PC-3 (cell line): ENCODE measurements around the gene RIPOR2. TPM values are rescaled to one million over a fixed set of nuclear protein-coding genes. Genes with fewer than 3 reads are reported as not detected.

Experiments used
- ATAC-seq: fragments of 200-7000 bp; cut with Tn5 transposase; 2 replicates; pipeline ENCODE4 v1.9.1; 2020; ENCODE audit warnings: mild to moderate bottlenecking, moderate library complexity
- BruUV-seq: library from RNA; stranded (reverse); fragments of 400-500 nt; replicated peaks from 2 replicates; lab custom pipeline; 2021; lab: Mats Ljungman, UMichigan
- CTCF ChIA-PET: fragments of 300-600 bp; sonication (Branson Sonifier 250); formaldehyde crosslinking; loops from one replicate; lab custom pipeline; 2022; ENCODE audit warnings: antibody characterized with exemption; lab: Charles Lee
- POLR2A ChIA-PET: fragments of 300-600 bp; sonication (Branson Sonifier 250); formaldehyde crosslinking; loops from one replicate; lab custom pipeline; 2022; ENCODE audit warnings: antibody characterized with exemption; ENCODE audit not compliant: unreplicated experiment; lab: Charles Lee
- DNase-seq: peaks from one replicate; pipeline ENCODE4 v3.0.0-alpha.2; 2015
- H2AFZ ChIP-seq: fragments of 300-600 bp; sonication (generic); 2 replicates; pipeline ENCODE4 v1.6.0; 2016; ENCODE audit warnings: antibody characterized with exemption, low read length
- H3F3A ChIP-seq: fragments of 300-600 bp; sonication (generic); one replicate; pipeline ENCODE4 v1.6.0; 2017; ENCODE audit warnings: antibody characterized with exemption, low read length, control low read depth, mild to moderate bottlenecking; ENCODE audit not compliant: unreplicated experiment
- H3K27ac ChIP-seq: fragments of 300-600 bp; sonication (generic); 2 replicates; pipeline ENCODE4 v1.5.1; 2016; ENCODE audit warnings: mild to moderate bottlenecking, low read length
- H3K27me3 ChIP-seq: fragments of 300-600 bp; sonication (generic); 2 replicates; pipeline ENCODE4 v1.6.1; 2016; ENCODE audit warnings: low read length, mixed read lengths
- H3K36me3 ChIP-seq: fragments of 300-600 bp; sonication (generic); 2 replicates; pipeline ENCODE4 v1.6.1; 2016; ENCODE audit warnings: low read depth, mixed run types, low read length, mixed read lengths
- H3K4me1 ChIP-seq: fragments of 300-600 bp; sonication (generic); 2 replicates; pipeline ENCODE4 v1.5.1; 2016; ENCODE audit warnings: low read length; ENCODE audit not compliant: insufficient read depth
- H3K4me2 ChIP-seq: fragments of 300-600 bp; sonication (generic); 2 replicates; pipeline ENCODE4 v1.6.0; 2016; ENCODE audit warnings: low read length
- H3K4me3 ChIP-seq: fragments of 300-600 bp; sonication (generic); 2 replicates; pipeline ENCODE4 v1.5.1; 2016; ENCODE audit warnings: mild to moderate bottlenecking, low read length, mixed read lengths
- H3K79me2 ChIP-seq: fragments of 300-600 bp; sonication (generic); 2 replicates; pipeline ENCODE4 v1.6.1; 2017; ENCODE audit warnings: low read length, mixed read lengths
- H3K9ac ChIP-seq: fragments of 300-600 bp; sonication (generic); 2 replicates; pipeline ENCODE4 v1.6.0; 2016; ENCODE audit warnings: mild to moderate bottlenecking, low read length
- H3K9me2 ChIP-seq: fragments of 300-600 bp; sonication (generic); replicated peaks from 2 replicates; pipeline ENCODE4 v1.6.1; 2016; ENCODE audit warnings: mixed run types, low read length, mixed read lengths
- H3K9me3 ChIP-seq: fragments of 300-600 bp; sonication (generic); 2 replicates; pipeline ENCODE4 v1.6.1; 2016; ENCODE audit warnings: low read length, mixed read lengths
- H4K20me1 ChIP-seq: fragments of 300-600 bp; sonication (generic); 2 replicates; pipeline ENCODE4 v1.6.1; 2016; ENCODE audit warnings: low read length, mixed read lengths
- EZH2 ChIP-seq: fragments of 300-600 bp; sonication (generic); IDR thresholded peaks from one replicate; pipeline ENCODE4 v1.6.1; 2017; ENCODE audit warnings: antibody characterized with exemption, mild to moderate bottlenecking, low read length; ENCODE audit not compliant: unreplicated experiment
- EZH2phosphoT487 ChIP-seq: fragments of 300-600 bp; sonication (generic); IDR thresholded peaks from 2 replicates; pipeline ENCODE4 v1.6.1; 2018; ENCODE audit warnings: mild to moderate bottlenecking, antibody characterized with exemption, low read length, borderline replicate concordance
- intact Hi-C: fragments of 100-400 bp; cut with micrococcal nuclease; formaldehyde crosslinking; loops from 2 replicates; pipeline ENCODE4 v1.9.0; 2023
- total RNA-seq: library from RNA; depleted of rRNA; stranded (reverse); fragments of >200 nt; gene quantifications from 2 replicates; pipeline ENCODE4 v1.2.3, GENCODE V29; 2014
- TF ChIP-seq, protein P1 (sequence below): fragments of 300-600 bp; sonication (generic); conservative IDR thresholded peaks from 2 replicates; pipeline ENCODE4 v1.5.1; 2017; ENCODE audit warnings: antibody characterized with exemption, low read depth, mild to moderate bottlenecking, low read length

Gene RIPOR2
- total RNA-seq, 1 experiment from 2014 or later = 0.44 TPM

DNA sequence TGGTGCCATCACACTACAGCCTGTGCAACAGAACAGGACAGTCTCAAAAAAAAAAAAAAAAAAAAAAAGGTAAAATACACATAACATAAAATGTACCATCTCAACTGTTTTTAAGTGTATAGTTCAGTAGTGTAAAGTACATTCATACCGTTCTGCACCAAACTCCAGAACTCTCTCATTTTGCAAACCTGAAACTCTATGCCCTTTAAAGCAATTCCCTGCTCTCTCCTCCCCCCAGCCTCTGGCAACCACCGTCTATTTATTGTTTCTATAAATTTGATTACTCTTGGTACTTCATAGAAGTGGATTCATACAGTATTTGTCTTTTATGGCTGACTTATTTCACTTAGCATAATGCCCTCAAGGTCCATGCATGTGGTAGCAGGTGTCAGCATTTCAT is 12.9 kb downstream of the RIPOR2 start:
- peaks cover 24% of the 10 kb centered on the region for H3K4me1 ChIP-seq
- no peaks in the 10 kb centered on the region for H3K27me3 ChIP-seq
- TF ChIP-seq, protein P1, sequence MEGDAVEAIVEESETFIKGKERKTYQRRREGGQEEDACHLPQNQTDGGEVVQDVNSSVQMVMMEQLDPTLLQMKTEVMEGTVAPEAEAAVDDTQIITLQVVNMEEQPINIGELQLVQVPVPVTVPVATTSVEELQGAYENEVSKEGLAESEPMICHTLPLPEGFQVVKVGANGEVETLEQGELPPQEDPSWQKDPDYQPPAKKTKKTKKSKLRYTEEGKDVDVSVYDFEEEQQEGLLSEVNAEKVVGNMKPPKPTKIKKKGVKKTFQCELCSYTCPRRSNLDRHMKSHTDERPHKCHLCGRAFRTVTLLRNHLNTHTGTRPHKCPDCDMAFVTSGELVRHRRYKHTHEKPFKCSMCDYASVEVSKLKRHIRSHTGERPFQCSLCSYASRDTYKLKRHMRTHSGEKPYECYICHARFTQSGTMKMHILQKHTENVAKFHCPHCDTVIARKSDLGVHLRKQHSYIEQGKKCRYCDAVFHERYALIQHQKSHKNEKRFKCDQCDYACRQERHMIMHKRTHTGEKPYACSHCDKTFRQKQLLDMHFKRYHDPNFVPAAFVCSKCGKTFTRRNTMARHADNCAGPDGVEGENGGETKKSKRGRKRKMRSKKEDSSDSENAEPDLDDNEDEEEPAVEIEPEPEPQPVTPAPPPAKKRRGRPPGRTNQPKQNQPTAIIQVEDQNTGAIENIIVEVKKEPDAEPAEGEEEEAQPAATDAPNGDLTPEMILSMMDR = no peak
- TF ChIP-seq EZH2 = no peak
- H3K9me2 ChIP-seq = no peaks in the 10 kb centered on the region
- no peak overlapping the region for H3K9ac ChIP-seq
- ChIA-PET POLR2A (no interaction called here), CTCF (no interaction called here)
- ATAC-seq (peak; percentile 39; the same call in 1 of the 2 replicates), DNase-seq (no peak)
- H3K36me3 ChIP-seq = no peaks in the 10 kb centered on the region
- no peak overlapping the region for H2AFZ ChIP-seq
- intact Hi-C loops = no loop called here
- H3K27ac ChIP-seq = no peak overlapping the region
- H3K9me3 ChIP-seq = no peaks in the 10 kb centered on the region
- no peaks in the 10 kb centered on the region for H3F3A ChIP-seq
- H4K20me1 ChIP-seq = no peaks in the 10 kb centered on the region
- no peaks in the 10 kb centered on the region for H3K79me2 ChIP-seq
- no peak overlapping the region for H3K4me2 ChIP-seq
- H3K4me3 ChIP-seq = no peak overlapping the region
- no TSS peak for BruUV-seq

DNA sequence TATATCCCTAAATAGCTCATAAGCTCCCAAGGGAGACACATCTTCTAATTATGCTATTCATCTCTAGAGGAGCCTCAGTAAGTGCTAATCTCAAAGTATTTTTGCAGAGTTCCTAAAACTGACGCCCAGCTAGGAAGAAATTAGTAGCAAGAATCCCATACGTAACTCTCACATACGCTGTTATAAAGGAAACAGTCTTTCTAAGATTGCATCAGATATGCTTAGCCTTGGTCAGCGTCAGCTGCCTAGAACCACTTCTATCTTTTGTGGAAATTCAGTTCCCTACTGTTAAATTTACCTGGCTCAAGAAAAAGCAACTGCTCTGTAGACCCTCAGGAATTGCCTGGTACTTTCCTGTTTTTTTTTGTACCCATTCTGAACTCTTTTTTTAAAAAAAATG is 13.6 kb downstream of the RIPOR2 start:
- Histone ChIP-seq H3K4me3 (no peak overlapping the region), H3K4me2 (no peak overlapping the region), H3K9ac (no peak overlapping the region), H3K9me2 (no peaks in the 10 kb centered on the region), H2AFZ (no peak overlapping the region), H3K9me3 (no peaks in the 10 kb centered on the region), H3K27me3 (no peaks in the 10 kb centered on the region), H3K36me3 (no peaks in the 10 kb centered on the region), H3K79me2 (no peaks in the 10 kb centered on the region), H3F3A (no peaks in the 10 kb centered on the region), H3K4me1 (peaks cover 18% of the 10 kb centered on the region), H4K20me1 (no peaks in the 10 kb centered on the region), H3K27ac (no peak overlapping the region)
- BruUV-seq = no TSS peak
- ChIA-PET CTCF (no interaction called here), POLR2A (interaction anchor here (0.5 kb wide), 1 partner anchor 84 kb away, joined by 3 read pairs; no protein-coding TSS in a partner anchor)
- ATAC-seq (no peak), DNase-seq (no peak)
- intact Hi-C loops = no loop called here
- TF ChIP-seq EZH2 (no peak), EZH2phosphoT487 (no peak)
- TF ChIP-seq, protein P1 = no peak

DNA sequence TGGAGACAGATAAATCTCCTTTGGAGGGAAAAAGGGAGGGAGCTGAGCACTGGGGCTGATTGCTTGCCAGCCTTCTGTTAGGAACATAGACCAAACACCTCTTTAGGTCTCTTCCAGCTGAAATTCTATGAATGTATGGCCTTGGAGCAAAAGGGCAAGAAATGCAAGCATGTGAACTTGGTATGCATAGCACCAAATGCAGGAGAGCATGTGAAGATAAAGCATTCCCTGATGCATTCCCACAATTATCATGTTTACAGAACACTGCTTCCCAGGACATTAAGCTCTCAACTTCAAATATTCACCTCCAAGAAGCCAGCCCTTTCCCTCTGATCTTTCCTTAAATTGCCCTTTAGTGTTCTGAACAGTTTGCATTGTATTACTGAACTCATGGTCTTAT is 15.6 kb downstream of the RIPOR2 start:
- Histone ChIP-seq H3K9me2 (no peaks in the 10 kb centered on the region), H3K4me2 (no peak overlapping the region), H3F3A (no peaks in the 10 kb centered on the region), H3K27ac (no peak overlapping the region), H3K9me3 (no peaks in the 10 kb centered on the region), H3K79me2 (no peaks in the 10 kb centered on the region), H3K36me3 (no peaks in the 10 kb centered on the region), H3K27me3 (no peaks in the 10 kb centered on the region), H3K4me3 (no peak overlapping the region), H3K4me1 (peaks cover 4% of the 10 kb centered on the region; the same call in 1 of the 2 replicates), H2AFZ (no peak overlapping the region), H4K20me1 (no peaks in the 10 kb centered on the region), H3K9ac (no peak overlapping the region)
- DNase-seq = no peak
- no peak for ATAC-seq
- ChIA-PET CTCF (no interaction called here), POLR2A (no interaction called here)
- intact Hi-C loops = no loop called here
- TF ChIP-seq, protein P1 = no peak
- TF ChIP-seq EZH2 (no peak), EZH2phosphoT487 (no peak)
- no TSS peak for BruUV-seq
